Measurements from ENCODE around the gene SCTR.

The SCTR gene

GRCh38 chr2:119429225-119429981 is 94.9 kb downstream of the SCTR start:
- no peak for DNase-seq (ENCODE audit: low spot score)

DNA sequence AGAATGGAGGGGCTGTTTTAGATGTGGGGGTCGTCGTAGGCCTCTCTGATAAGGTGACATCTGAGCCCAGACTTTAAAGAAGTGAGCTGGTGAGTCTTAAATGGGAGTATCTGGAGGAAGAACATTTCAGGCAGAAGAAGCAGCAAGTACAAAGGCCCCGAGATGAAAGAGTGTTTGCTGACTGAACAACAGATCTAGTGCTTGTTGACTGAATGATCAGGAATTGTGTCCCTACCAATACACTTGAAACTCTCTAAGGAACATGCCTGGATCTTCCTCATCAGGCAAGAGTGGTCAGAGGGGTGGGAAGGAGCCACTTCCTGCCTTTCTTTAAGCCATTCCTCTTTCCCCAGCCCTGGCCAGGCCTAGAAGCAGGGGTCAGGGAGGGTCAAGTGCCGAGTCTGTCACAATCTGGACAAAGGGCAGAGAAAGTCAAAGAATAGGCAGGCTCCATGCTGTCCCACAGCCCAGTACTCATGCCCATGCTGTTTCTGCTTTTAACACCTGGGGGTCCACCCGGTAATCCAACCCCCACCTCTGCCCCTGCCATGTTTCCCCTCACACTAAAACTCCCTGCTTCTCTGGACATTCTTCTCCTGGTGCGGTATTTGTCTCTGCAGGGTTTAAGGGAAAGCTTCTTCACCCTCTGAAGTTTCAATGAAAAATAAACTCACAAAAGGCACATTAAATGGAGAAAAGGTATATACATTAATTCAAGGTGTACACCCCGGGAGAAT is 95.6 kb downstream of the SCTR start:
- DNase-seq (ENCODE audit: low spot score): no peak

DNA sequence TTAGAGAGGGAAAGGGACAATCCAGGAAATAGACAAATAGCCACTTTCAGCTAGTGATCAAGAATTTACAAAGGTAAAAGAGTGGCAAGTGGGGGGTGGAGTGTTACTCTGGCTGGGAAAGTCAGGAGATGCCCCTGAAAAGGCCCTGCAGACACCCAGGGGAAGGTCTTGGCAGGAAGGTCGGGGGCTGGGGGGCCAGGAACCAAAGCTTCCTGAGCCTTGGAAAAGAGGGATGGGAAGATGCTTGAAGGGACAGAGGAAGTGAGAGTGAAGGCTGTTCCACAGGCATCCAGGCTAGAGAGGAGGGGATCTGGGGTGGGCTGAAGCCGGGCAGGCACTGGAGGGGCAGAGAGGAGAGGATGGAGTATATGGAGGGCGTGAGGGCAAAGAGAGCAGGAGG is 96.5 kb downstream of the SCTR start:
- DNase-seq (ENCODE audit: low spot score): no peak

GRCh38 chr2:119426801-119427395 is 97.4 kb downstream of the SCTR start:
- DNase-seq (ENCODE audit: low spot score): no peak

DNA sequence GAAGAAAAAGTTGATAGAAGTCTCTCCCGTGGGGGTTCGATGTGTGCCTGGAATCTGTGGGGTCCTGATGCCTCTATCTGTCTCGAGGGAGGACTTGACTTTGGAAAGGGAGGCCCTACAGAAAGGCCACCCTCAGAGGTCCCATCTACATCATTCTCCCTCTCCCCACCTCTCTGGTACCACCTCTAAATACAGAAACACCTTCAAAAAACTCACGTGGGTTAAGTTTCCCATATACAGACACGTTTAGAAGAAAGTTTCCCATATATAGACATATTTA is 97.9 kb downstream of the SCTR start:
- no peak for DNase-seq (ENCODE audit: low spot score)

DNA sequence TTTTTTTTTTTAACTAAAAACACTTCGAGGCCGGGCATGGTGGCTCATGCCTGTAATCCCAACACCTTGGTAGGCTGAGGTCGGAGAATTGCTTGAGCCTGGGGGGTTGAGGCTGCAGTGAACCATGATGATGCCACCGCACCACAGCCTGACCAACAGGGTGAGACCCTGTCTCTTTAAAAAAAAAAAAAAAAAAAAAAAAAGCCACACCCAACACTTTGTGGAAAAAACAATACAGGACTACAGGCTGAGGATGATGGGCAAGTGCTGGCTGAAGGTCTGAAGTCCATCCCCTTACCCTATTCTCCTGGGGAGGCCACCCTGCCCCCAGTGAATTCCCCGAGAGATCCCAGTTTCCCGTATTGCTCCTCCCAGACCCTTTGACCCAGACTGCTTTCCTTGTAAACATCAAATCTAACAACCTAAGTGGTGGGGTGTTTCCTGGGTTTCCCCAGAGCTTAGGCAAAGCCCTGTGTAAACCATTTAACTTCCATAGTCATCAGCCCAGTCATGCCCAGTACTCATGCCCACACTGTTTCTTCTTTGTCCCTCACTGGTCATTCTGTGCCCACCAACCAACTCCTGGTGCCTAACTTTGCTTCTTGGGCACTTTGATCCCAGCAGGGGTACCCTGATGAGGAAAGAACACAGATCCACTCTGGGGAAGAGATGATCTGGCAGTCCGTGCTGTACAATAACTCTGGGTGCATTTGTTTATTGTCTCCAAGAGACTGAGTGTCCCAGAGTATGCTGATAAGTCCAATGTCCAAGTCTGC is 98.5 kb downstream of the SCTR start:
- DNase-seq (ENCODE audit: low spot score): no peak

DNA sequence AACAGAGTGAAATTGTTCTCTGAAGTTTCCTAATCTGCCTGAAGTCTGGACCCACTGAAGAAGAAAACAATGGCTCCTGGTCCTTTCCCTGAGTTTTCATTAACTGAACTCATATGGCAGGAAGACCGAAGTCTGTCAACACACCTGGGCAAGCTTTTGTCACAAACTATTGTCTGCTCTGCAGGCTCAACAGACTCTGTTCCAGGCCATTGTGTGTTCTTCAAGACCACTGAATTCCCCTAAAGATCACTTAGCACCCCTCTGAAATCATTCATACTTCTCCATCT is 99.2 kb downstream of the SCTR start:
- DNase-seq (ENCODE audit: low spot score): no peak

GRCh38 chr2:119424284-119425118 is 99.8 kb downstream of the SCTR start:
- no peak for DNase-seq (ENCODE audit: low spot score)

DNA sequence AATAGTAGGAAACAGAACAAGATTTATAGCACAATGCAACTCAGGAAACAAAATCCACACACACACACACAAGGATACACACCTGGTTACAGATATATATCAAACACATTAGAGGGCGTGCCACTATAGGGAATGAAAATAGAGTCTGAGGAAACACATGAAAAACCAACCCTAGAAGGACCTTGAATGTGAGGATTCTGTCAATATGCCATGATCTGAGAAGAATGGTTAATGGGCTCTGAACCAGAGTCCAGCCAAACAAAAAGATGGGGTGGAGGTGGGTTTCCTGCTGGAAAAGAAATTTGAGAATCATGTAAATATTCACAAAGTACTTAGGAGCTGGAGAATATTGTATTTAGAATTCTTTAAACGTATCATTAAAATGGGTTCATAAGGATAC is 100.5 kb downstream of the SCTR start:
- DNase-seq (ENCODE audit: low spot score): no peak

GRCh38 chr2:119423108-119423444 is 101.2 kb downstream of the SCTR start:
- no peak for DNase-seq (ENCODE audit: low spot score)

DNA sequence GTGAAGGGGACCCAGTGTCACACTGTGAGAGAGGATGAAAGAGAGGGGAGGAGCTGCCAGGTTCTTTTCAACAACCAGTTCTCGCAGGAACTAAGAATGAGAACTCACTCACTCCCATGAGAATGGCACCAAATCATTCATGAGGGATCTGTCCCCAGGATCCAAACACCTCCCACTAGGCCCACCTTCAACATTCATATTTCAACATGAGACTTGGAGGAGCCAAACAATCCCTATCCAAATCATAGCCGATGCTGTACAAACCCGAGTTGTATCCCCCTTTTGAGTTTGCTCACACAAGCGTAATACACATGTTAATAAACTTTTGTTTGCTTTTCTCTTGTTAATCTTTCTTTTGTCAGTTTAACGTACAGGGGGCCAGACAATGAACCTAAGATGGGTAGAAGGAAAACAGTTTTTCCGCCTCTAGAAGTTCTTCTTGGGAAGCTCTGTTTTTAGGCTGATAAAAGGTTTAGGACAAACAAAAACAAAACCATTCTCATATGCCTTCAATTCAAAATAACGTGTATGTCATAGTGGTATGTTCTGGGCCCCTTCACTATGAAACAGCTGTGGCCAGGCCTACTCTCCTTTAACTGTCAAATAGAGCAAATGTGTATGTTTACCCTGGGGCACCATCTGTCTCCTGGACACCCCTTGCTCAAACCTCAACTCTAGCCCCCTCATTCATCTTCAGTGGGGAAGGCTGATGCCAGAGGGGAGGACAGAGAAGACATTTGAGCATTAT is 101.7 kb downstream of the SCTR start:
- no peak for DNase-seq (ENCODE audit: low spot score)

DNA sequence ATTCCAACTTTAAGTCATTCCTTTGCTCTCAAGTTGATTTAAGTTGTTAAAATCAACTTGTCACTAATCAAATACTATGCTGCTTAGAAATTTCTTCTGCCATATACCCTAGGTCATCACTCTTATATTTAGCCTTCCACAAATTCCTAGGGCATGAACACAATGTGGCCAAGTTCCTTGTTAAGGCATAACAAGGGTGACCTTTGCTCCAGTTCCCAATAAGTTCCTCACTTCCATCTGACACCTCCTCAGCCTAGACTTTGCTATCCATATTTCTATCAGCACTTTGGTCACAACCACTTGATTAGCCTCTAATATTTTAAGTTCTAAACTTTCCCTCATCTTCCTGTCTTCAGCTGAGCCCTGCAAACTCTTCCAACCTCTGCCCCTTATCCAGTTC is 102.5 kb downstream of the SCTR start:
- no peak for DNase-seq (ENCODE audit: low spot score)

- DNase-seq (ENCODE audit: low spot score): no peak
Observed at GRCh38 chr2:119421304-119421703, 103.0 kb downstream of the SCTR start.

DNA sequence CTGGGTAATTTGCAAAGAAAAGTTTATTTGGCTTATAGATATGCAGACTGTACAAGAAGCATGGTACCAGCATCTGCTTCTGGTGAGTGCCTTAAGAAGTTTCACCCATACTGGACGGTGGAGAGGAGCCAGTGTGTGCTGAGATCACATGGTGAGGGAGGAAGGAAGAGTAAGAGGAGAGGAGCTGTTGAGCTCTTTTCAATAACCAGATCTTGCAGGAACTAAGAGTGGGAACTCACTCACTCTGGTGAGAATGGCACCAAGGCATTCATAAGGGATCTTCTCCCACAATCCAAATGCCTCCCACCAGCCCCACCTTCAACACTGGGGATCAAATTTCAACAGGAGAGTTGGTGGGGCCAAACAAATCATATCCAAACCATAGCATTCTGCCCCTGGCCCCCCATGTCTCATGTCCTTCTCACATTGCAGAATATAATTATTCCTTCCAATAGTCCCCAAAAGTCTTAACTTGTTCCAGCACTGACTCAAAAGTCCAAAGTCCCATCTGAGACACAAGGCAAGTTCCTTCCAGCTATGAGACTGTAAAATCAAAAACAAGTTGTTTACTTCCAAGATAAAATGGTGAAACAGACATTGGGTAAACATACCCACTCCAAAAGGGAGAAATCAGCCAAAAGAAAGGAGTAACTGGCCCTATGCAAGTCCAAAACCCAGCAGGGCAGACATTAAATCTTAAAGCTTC is 104.3 kb downstream of the SCTR start:
- no peak for DNase-seq (ENCODE audit: low spot score)

GRCh38 chr2:119419065-119419464 is 105.2 kb downstream of the SCTR start:
- no peak for DNase-seq (ENCODE audit: low spot score)

DNA sequence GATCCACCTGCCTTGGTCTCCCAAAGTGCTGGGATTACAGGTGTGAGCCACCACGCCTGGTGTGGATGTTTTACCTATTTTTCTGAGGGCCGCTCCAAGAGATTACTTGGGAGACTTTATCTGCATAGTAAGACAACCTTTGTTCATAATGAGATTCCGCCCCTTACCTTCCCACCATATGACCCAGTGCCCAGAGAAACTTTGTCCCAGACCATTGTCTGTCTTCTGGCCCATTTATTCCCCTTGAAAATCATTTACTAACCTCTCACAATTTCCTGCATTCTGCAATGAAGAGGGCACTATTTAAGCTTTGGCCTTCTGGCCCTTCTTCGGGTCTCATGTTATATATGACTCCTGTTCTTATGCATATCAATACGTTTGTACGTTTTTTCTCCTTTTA is 106.4 kb downstream of the SCTR start:
- no peak for DNase-seq (ENCODE audit: low spot score)

- DNase-seq (ENCODE audit: low spot score): no peak
Observed at GRCh38 chr2:119416299-119416923, 107.9 kb downstream of the SCTR start.

DNA sequence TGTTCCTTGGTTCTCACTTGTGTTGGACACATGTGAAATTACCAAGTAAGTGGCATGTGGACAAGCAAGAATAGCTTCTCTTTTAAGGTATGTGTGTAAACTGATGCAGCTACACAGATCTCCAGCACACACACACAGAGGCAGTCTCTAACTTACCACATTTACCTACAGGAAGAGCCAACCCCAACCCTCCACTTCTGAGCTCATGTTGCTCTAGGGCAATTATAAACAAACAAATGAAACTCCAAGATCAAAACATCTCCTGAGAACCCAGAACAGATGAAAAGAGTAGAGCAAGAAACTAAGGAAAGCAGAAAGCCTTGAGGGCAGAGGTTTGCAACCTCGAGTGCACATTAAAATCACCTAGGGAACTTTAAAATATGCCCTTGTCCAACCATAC is 108.7 kb downstream of the SCTR start:
- no peak for DNase-seq (ENCODE audit: low spot score)

- no peak for DNase-seq (ENCODE audit: low spot score)
Observed at GRCh38 chr2:119414894-119415293, 109.4 kb downstream of the SCTR start.

DNA sequence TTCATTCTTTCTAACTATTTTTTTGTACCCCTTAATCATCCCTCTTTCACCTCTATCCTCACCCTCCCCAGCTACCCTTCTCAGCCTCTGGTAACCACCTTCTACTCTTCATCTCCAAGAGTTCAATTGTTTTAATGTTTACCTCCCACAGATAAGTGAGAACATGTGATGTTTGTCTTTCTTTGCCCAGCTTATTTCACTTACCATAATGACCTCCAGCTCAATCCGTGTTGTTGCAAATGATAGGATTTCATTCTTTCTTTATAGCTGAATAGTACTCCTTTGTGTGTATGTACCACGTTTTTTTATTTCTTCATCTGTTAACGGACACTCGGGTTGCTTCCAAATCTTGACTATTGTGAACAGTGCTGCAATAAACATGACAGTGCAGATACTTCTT is 114.8 kb downstream of the SCTR start:
- DNase-seq (ENCODE audit: low spot score): no peak
